Upper lobe of right lung (tissue), 1 donor: ENCODE results near the gene MTSS2. TPM values are rescaled to one million over a fixed set of nuclear protein-coding genes. Genes with fewer than 3 reads are reported as not detected.
"Not testable (repeated sequence)": the region's sequence is repeated elsewhere in the genome, so short reads cannot be mapped to it uniquely, and the experiment has no call there.

Source experiments
- ATAC-seq: fragments of 200-7000 bp; cut with Tn5 transposase; one replicate; pipeline ENCODE4 v1.9.1; 2020; ENCODE audit warnings: mild to moderate bottlenecking, moderate library complexity
- DNase-seq: peaks from one replicate; pipeline ENCODE4 v3.0.0-alpha.2; 2020
- H3K27ac ChIP-seq: fragments of 200-600 bp; one replicate; pipeline ENCODE4 v1.8.0; 2022
- H3K27me3 ChIP-seq: fragments of 200-600 bp; one replicate; pipeline ENCODE4 v1.8.0; 2022; ENCODE audit warnings: mild to moderate bottlenecking
- H3K36me3 ChIP-seq: fragments of 200-600 bp; one replicate; pipeline ENCODE4 v1.8.0; 2022
- H3K4me1 ChIP-seq: fragments of 200-600 bp; one replicate; pipeline ENCODE4 v1.8.0; 2022
- H3K4me3 ChIP-seq: fragments of 200-600 bp; one replicate; pipeline ENCODE4 v1.8.0; 2022; ENCODE audit warnings: mild to moderate bottlenecking
- H3K9me3 ChIP-seq: fragments of 200-600 bp; one replicate; pipeline ENCODE4 v1.8.0; 2022
- CTCF ChIP-seq: fragments of 200-600 bp; IDR thresholded peaks from one replicate; pipeline ENCODE4 v1.8.0; 2022; ENCODE audit warnings: antibody characterized with exemption
- intact Hi-C: fragments of 100-400 bp; cut with DNase I; formaldehyde crosslinking; loops from one replicate; pipeline ENCODE4 v1.11.0; 2022
- total RNA-seq: library from RNA; stranded (reverse); fragmentation: NEBNext Ultra II Directional; extraction: Animal tissue kit (Norgen Biotek cat#: 25700); gene quantifications from one replicate; pipeline ENCODE4 v1.2.1, GENCODE V29; 2021
- donor health status: DM: no; HTN: yes; CAD: no; lungs with severe emphysema.

MTSS2 gene
- total RNA-seq, 1 donor from 2014 or later = 81.3 TPM

GRCh38 chr16:70646260-70647241, 39.3 kb downstream of the MTSS2 start, which contains the start of gene IL34:
IL34 (plus strand) TSS chr16:70646559; CDS start chr16:70646948, 389 bp downstream.
- TF ChIP-seq CTCF = no peak
- H3K27ac ChIP-seq = no peak within 1 kb of the TSS
- no peaks in the 10 kb centered on the region for H3K9me3 ChIP-seq
- no peaks in the 10 kb centered on the region for H3K27me3 ChIP-seq
- H3K4me3 ChIP-seq = no peak within 1 kb of the TSS
- H3K36me3 ChIP-seq = no peaks in the 10 kb centered on the region
- ATAC-seq = peak; percentile 15
- no peaks in the 10 kb centered on the region for H3K4me1 ChIP-seq
- no peak for DNase-seq
- intact Hi-C loops = no loop called here

GRCh38 chr16:70644763-70645597, 40.9 kb downstream of the MTSS2 start:
- Histone ChIP-seq H3K4me3 (no peak overlapping the region), H3K9me3 (no peaks in the 10 kb centered on the region), H3K27me3 (no peaks in the 10 kb centered on the region), H3K27ac (no peak overlapping the region), H3K4me1 (no peaks in the 10 kb centered on the region), H3K36me3 (no peaks in the 10 kb centered on the region)
- intact Hi-C loops = no loop called here
- no peak for TF ChIP-seq CTCF
- DNase-seq (no peak), ATAC-seq (no peak)

- H3K36me3 ChIP-seq, DNase-seq, H3K27me3 ChIP-seq, H3K4me3 ChIP-seq, intact Hi-C loops, ATAC-seq, H3K27ac ChIP-seq, H3K9me3 ChIP-seq, H3K4me1 ChIP-seq: not testable (repeated sequence)
Measured at GRCh38 chr16:70643264-70643663, 42.6 kb downstream of the MTSS2 start.

GRCh38 chr16:70642633-70643032, 43.2 kb downstream of the MTSS2 start:
- no peak for TF ChIP-seq CTCF
- no peak for ATAC-seq
- H3K9me3 ChIP-seq = no peaks in the 10 kb centered on the region
- H3K4me3 ChIP-seq = no peak overlapping the region
- no peaks in the 10 kb centered on the region for H3K36me3 ChIP-seq
- no peak for DNase-seq
- no peaks in the 10 kb centered on the region for H3K4me1 ChIP-seq
- H3K27me3 ChIP-seq = no peaks in the 10 kb centered on the region
- H3K27ac ChIP-seq = no peak overlapping the region
- intact Hi-C loops = no loop called here

GRCh38 chr16:70638814-70639792, 46.8 kb downstream of the MTSS2 start:
- no peak for ATAC-seq
- TF ChIP-seq CTCF = no peak
- H3K4me3 ChIP-seq = no peak overlapping the region
- H3K4me1 ChIP-seq = no peaks in the 10 kb centered on the region
- DNase-seq = no peak
- no peaks in the 10 kb centered on the region for H3K36me3 ChIP-seq
- H3K9me3 ChIP-seq = no peaks in the 10 kb centered on the region
- H3K27ac ChIP-seq = no peak overlapping the region
- no peaks in the 10 kb centered on the region for H3K27me3 ChIP-seq
- intact Hi-C loops = no loop called here

Other genes with a start within 250 kb of the MTSS2 start
- gene ST3GAL2, start 247.0 kb downstream of the MTSS2 start, total RNA-seq = 30.9 TPM
- gene FCSK, start 231.5 kb downstream of the MTSS2 start, total RNA-seq = 26.0 TPM
- 63.0 TPM for gene COG4, start 162.5 kb downstream of the MTSS2 start, total RNA-seq
- 174 TPM for gene SF3B3, start 162.2 kb downstream of the MTSS2 start, total RNA-seq
- 3.3 TPM for gene IL34, start 39.5 kb downstream of the MTSS2 start, total RNA-seq
- gene VAC14, start 115.1 kb upstream of the MTSS2 start, total RNA-seq = 52.2 TPM